GM12878 (cell line): Measurements from ENCODE around the gene SCTR. TPM values are rescaled to one million over a fixed set of nuclear protein-coding genes. Genes with fewer than 3 reads are reported as not detected.

ENCODE experiments used
- ATAC-seq: fragments of 200-7000 bp; cut with Tn5 transposase; 3 replicates; pipeline ENCODE4 v1.9.1; 2020; ENCODE audit warnings: mild to moderate bottlenecking, moderate library complexity
- BruUV-seq: library from RNA; stranded (reverse); fragments of 400-500 nt; replicated peaks from 2 replicates; lab custom pipeline; 2021; lab: Mats Ljungman, UMichigan
- CTCF ChIA-PET: fragments of 300-600 bp; sonication (Branson Sonifier 250); formaldehyde crosslinking; extraction: SDS; loops from one replicate; lab custom pipeline; 2021; ENCODE audit warnings: inconsistent platforms; lab: Yijun Ruan, JAX
- POLR2A ChIA-PET: fragments of 350-600 bp; formaldehyde crosslinking; extraction: SDS; loops from one replicate; lab custom pipeline; 2021; ENCODE audit warnings: inconsistent platforms; lab: Charles Lee
- RAD21 ChIA-PET: fragments of 300-600 bp; sonication (Branson Sonifier 250); formaldehyde crosslinking; loops from one replicate; lab custom pipeline; 2023; ENCODE audit warnings: antibody characterized with exemption; ENCODE audit not compliant: unreplicated experiment; lab: Charles Lee
- SMC1A ChIA-PET: fragments of 300-600 bp; sonication (Branson Sonifier 250); formaldehyde crosslinking; loops from one replicate; lab custom pipeline; 2023; ENCODE audit not compliant: unreplicated experiment, uncharacterized antibody; lab: Charles Lee
- DNase-seq: peaks from one replicate; pipeline ENCODE4 v3.0.0-alpha.2; 2011; ENCODE audit warnings: low read depth, low spot score
- FAIRE-seq: peaks from 3 replicates; lab custom pipeline; 2011; peaks lifted over from hg19 to GRCh38; lab: Jason Lieb, UNC
- H2AFZ ChIP-seq: 2 replicates; pipeline ENCODE4 v1.6.0; 2011; ENCODE audit warnings: low read depth, low read length, control low read depth; ENCODE audit not compliant: control insufficient read depth
- H3K27ac ChIP-seq: 2 replicates; pipeline ENCODE4 v1.5.1; 2011; ENCODE audit warnings: control low read depth; ENCODE audit not compliant: control insufficient read depth, insufficient read depth
- H3K27me3 ChIP-seq, 2 experiments: replicated peaks in 1 of 2; 2 replicates each; pipeline versions ENCODE4 v1.6.0 to v1.6.1; 2011; ENCODE audit warnings: low read length in 1 of 2; ENCODE audit not compliant: control insufficient read depth in 2 of 2, insufficient read depth in 2 of 2
- H3K36me3 ChIP-seq, 2 experiments: 2 replicates each; pipeline ENCODE4 v1.5.1; 2011; ENCODE audit warnings: low read length in 1 of 2; ENCODE audit not compliant: control insufficient read depth in 2 of 2, insufficient read depth in 2 of 2
- H3K4me1 ChIP-seq: 2 replicates; pipeline ENCODE4 v1.6.1; 2011; ENCODE audit warnings: mild to moderate bottlenecking, low read length, moderate library complexity, mixed read lengths; ENCODE audit not compliant: control insufficient read depth, insufficient read depth
- H3K4me2 ChIP-seq: 2 replicates; pipeline ENCODE4 v1.6.0; 2011; ENCODE audit warnings: control low read depth; ENCODE audit not compliant: control insufficient read depth, insufficient read depth
- H3K4me3 ChIP-seq: fragments of 200-600 bp; sonication (generic); 2 replicates; pipeline ENCODE4 v1.5.1; 2016
- H3K79me2 ChIP-seq: 2 replicates; pipeline ENCODE4 v1.6.0; 2011; ENCODE audit warnings: low read length; ENCODE audit not compliant: control insufficient read depth, insufficient read depth
- H3K9ac ChIP-seq: 2 replicates; pipeline ENCODE4 v1.8.0; 2011; ENCODE audit warnings: low read length, control low read depth, mixed read lengths; ENCODE audit not compliant: control insufficient read depth, insufficient read depth
- H3K9me3 ChIP-seq: replicated peaks from 3 replicates; pipeline ENCODE4 v1.5.1; 2011; ENCODE audit warnings: mild to moderate bottlenecking, low read length; ENCODE audit not compliant: control insufficient read depth, insufficient read depth
- H4K20me1 ChIP-seq: 2 replicates; pipeline ENCODE4 v1.6.0; 2011; ENCODE audit not compliant: control insufficient read depth, insufficient read depth
- DPF2 ChIP-seq: fragments of 450-650 bp; IDR thresholded peaks from 2 replicates; pipeline ENCODE4 v1.6.1; 2017; ENCODE audit warnings: mild to moderate bottlenecking
- ZNF217 ChIP-seq: fragments of 450-650 bp; IDR thresholded peaks from 2 replicates; pipeline ENCODE4 v1.6.1; 2017; ENCODE audit warnings: antibody characterized with exemption, mild to moderate bottlenecking
- whole genome bisulfite sequencing: methylation state at CpG from one replicate; pipeline ENCODE4 v1.1.6; 2016; ENCODE audit warnings: low lambda C conversion rate; ENCODE audit not compliant: insufficient replicate concordance, insufficient coverage; ENCODE audit errors: missing lambda C conversion rate; 5-methylcytosine and 5-hydroxymethylcytosine counted together
- in situ Hi-C: fragments of 300-500 bp; cut with MboI; formaldehyde crosslinking; loops from 9 replicates; pipeline ENCODE4 v1.14.3; 2018; ENCODE audit warnings: mixed read lengths
- intact Hi-C: fragments of 100-400 bp; cut with micrococcal nuclease; formaldehyde crosslinking; loops from one replicate; pipeline ENCODE4 v1.14.2; 2022; ENCODE audit not compliant: unreplicated experiment
- polyA plus RNA-seq, 11 experiments: library from polyadenylated mRNA; depleted of rRNA in 4 of 11; unstranded in 6 of 11; stranded (reverse) in 5 of 11; fragments of >200 nt; fragmentation: Nextera tagmentation in 4 of 11; fragmentation: Illumina TruSeq in 1 of 11; extraction: Ambion mirVana in 4 of 11; extraction: Trizol in 1 of 11; gene quantifications; 1 replicate in 1 of 11; 2 replicates in 10 of 11; pipeline versions ENCODE4 v1.2.1 to v1.2.3, GENCODE V29; 2011 to 2016; ENCODE audit warnings: inconsistent platforms in 2 of 11, missing spikeins in 2 of 11, low read depth in 1 of 11
- total RNA-seq, 4 experiments: library from RNA; depleted of rRNA in 3 of 4; stranded (reverse); fragments of >200 nt in 3 of 4; fragmentation: Illumina TruSeq in 1 of 4; extraction: Trizol in 1 of 4; gene quantifications; 2 replicates each; pipeline versions ENCODE4 v1.2.1 to v1.2.3, GENCODE V29; 2013 to 2021
- TF ChIP-seq, protein P1 (sequence below): fragments of 450-650 bp; IDR thresholded peaks from 2 replicates; pipeline ENCODE4 v1.6.1; 2016; ENCODE audit warnings: mild to moderate bottlenecking, moderate library complexity, borderline replicate concordance

SCTR gene
- total and polyA plus RNA-seq, 10 of the 15 experiments (the other 5 are each of a cell fraction or from before 2014, with no cell fraction given): 0.26 TPM; not detected in 9

DNA sequence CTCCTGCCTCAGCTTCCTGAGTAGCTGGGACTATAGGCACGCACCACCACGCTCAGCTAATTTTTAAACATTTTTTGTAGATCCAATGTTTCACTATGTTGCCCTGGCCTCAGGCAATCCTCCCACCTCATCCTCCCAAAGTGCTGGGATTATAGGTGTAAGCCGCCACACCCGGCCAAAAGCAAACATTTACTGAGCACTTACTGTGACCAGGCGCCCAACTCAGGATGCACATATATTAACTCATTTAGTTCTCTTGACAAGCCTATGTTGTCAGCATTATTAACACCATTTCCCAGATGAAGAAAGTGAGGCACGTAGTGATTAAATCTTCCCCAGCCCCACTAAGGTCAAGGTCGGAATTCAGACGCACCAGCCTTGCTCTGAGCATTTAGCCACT lies 51.5 kb downstream of the SCTR start:
- H3K4me2 ChIP-seq: no peak overlapping the region
- FAIRE-seq: no peak
- no peak overlapping the region for H3K27ac ChIP-seq
- no peaks in the 10 kb centered on the region for H3K79me2 ChIP-seq
- no peak for DNase-seq
- ChIA-PET CTCF (no interaction called here), SMC1A (interaction anchor here (0.6 to 1.2 kb wide), 2 partner anchors 105 to 591 kb away, joined by 3 to 4 read pairs; no protein-coding TSS in a partner anchor), POLR2A (no interaction called here), RAD21 (no interaction called here)
- H3K36me3 ChIP-seq: no peaks in the 10 kb centered on the region
- no peak for TF ChIP-seq ZNF217
- no peaks in the 10 kb centered on the region for H4K20me1 ChIP-seq
- BruUV-seq: no TSS peak
- H3K4me1 ChIP-seq: no peaks in the 10 kb centered on the region
- 75% methylated on average over 8 of the region's 8 CpGs for WGBS
- intact Hi-C loops: no loop called here
- no peak for ATAC-seq
- H2AFZ ChIP-seq: no peak overlapping the region
- no peak overlapping the region for H3K9ac ChIP-seq
- H3K27me3 ChIP-seq: no peaks in the 10 kb centered on the region
- H3K4me3 ChIP-seq: no peak overlapping the region
- H3K9me3 ChIP-seq: no peaks in the 10 kb centered on the region
- in situ Hi-C loops: no loop called here

DNA sequence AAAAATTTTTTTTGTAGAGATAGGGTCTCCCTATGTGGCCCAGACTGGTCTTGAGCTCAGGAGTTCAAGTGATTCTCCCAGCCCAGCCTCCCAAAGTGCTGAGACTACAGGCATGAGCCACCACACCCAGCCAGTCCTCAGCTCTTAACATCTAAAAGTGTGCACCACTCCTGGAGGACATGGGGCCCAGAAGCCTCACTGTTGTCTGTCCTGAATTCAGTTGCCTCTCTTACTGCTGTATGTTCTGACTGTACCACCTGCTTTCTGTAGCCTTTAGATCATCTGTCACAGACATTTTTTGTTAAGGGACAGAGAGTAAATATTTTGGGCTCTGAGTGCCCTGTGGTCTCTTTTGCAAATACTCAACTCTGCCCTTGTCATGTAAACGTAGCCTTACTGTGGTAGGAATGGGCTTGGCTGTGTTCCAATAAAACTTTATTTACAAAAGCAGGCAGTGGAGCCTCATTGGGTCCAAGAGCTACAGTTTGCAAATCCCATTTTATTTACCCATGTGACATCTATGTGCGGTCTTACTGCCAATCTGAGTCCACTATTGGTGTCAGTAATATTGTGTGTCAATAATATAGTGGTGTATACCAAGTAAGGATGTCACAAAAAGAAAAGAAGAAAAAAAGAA lies 54.5 kb downstream of the SCTR start:
- in situ Hi-C loops: no loop called here
- 22% methylated on average over 2 of the region's 2 CpGs for WGBS
- no peaks in the 10 kb centered on the region for H3K79me2 ChIP-seq
- no peaks in the 10 kb centered on the region for H3K4me1 ChIP-seq
- no peaks in the 10 kb centered on the region for H3K27me3 ChIP-seq
- no peak for FAIRE-seq
- no peak overlapping the region for H3K27ac ChIP-seq
- ChIA-PET CTCF (interaction anchor here (0.7 to 3.4 kb wide), 4 partner anchors 8 to 61 kb away, joined by 3 to 16 read pairs (median 4); no protein-coding TSS in a partner anchor), POLR2A (interaction anchor here (1.2 kb wide), 1 partner anchor 13 kb away, joined by 3 read pairs; no protein-coding TSS in a partner anchor), SMC1A (interaction anchor here (1.0 to 1.4 kb wide), 2 partner anchors 10 to 21 kb away, joined by 3 read pairs; no protein-coding TSS in a partner anchor), RAD21 (interaction anchor here (1.2 kb wide), 1 partner anchor 29 kb away, joined by 3 read pairs; no protein-coding TSS in a partner anchor)
- DNase-seq: no peak
- no peak overlapping the region for H3K9ac ChIP-seq
- ATAC-seq: no peak
- no peak overlapping the region for H3K4me2 ChIP-seq
- no peaks in the 10 kb centered on the region for H4K20me1 ChIP-seq
- no peaks in the 10 kb centered on the region for H3K9me3 ChIP-seq
- BruUV-seq: no TSS peak
- H2AFZ ChIP-seq: no peak overlapping the region
- H3K36me3 ChIP-seq: no peaks in the 10 kb centered on the region
- no peak overlapping the region for H3K4me3 ChIP-seq
- TF ChIP-seq, protein P1, sequence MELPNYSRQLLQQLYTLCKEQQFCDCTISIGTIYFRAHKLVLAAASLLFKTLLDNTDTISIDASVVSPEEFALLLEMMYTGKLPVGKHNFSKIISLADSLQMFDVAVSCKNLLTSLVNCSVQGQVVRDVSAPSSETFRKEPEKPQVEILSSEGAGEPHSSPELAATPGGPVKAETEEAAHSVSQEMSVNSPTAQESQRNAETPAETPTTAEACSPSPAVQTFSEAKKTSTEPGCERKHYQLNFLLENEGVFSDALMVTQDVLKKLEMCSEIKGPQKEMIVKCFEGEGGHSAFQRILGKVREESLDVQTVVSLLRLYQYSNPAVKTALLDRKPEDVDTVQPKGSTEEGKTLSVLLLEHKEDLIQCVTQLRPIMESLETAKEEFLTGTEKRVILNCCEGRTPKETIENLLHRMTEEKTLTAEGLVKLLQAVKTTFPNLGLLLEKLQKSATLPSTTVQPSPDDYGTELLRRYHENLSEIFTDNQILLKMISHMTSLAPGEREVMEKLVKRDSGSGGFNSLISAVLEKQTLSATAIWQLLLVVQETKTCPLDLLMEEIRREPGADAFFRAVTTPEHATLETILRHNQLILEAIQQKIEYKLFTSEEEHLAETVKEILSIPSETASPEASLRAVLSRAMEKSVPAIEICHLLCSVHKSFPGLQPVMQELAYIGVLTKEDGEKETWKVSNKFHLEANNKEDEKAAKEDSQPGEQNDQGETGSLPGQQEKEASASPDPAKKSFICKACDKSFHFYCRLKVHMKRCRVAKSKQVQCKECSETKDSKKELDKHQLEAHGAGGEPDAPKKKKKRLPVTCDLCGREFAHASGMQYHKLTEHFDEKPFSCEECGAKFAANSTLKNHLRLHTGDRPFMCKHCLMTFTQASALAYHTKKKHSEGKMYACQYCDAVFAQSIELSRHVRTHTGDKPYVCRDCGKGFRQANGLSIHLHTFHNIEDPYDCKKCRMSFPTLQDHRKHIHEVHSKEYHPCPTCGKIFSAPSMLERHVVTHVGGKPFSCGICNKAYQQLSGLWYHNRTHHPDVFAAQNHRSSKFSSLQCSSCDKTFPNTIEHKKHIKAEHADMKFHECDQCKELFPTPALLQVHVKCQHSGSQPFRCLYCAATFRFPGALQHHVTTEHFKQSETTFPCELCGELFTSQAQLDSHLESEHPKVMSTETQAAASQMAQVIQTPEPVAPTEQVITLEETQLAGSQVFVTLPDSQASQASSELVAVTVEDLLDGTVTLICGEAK: peak; percentile 66
- no peak for TF ChIP-seq DPF2
- intact Hi-C loops: no loop called here
